Central memory CD8-positive, alpha-beta T cell (primary cell): ENCODE data around the gene SUGCT.

Source experiments
- ATAC-seq: fragments of 150-1000 bp; cut with Tn5 transposase; replicated peaks from 2 replicates; pipeline ENCODE4 v1.10.0; 2022; ENCODE audit warnings: mild to moderate bottlenecking, moderate FRiP score, moderate number of reproducible peaks; ENCODE audit not compliant: poor library complexity, severe bottlenecking; ENCODE audit errors: extremely low read depth
- DNase-seq, 2 donors: peaks; one replicate each; pipeline ENCODE4 v3.0.0; 2021; ENCODE audit warnings: low spot score in 2 of 2
- H3K27ac Mint-ChIP-seq: one replicate; pipeline ENCODE4 v1.8.0; 2022; ENCODE audit warnings: low read depth, mild to moderate bottlenecking, moderate library complexity, mixed read lengths
- H3K27me3 Mint-ChIP-seq: one replicate; pipeline ENCODE4 v1.8.0; 2022; ENCODE audit warnings: mixed read lengths
- H3K36me3 Mint-ChIP-seq: one replicate; pipeline ENCODE4 v1.8.0; 2022; ENCODE audit warnings: mild to moderate bottlenecking, moderate library complexity, mixed read lengths; ENCODE audit not compliant: insufficient read depth
- H3K4me1 Mint-ChIP-seq: one replicate; pipeline ENCODE4 v1.8.0; 2022; ENCODE audit warnings: mixed read lengths
- H3K4me3 Mint-ChIP-seq: one replicate; pipeline ENCODE4 v1.8.0; 2022; ENCODE audit warnings: mild to moderate bottlenecking, moderate library complexity, mixed read lengths
- H3K9me3 Mint-ChIP-seq: one replicate; pipeline ENCODE4 v1.8.0; 2022; ENCODE audit warnings: mixed read lengths

The SUGCT gene

DNA sequence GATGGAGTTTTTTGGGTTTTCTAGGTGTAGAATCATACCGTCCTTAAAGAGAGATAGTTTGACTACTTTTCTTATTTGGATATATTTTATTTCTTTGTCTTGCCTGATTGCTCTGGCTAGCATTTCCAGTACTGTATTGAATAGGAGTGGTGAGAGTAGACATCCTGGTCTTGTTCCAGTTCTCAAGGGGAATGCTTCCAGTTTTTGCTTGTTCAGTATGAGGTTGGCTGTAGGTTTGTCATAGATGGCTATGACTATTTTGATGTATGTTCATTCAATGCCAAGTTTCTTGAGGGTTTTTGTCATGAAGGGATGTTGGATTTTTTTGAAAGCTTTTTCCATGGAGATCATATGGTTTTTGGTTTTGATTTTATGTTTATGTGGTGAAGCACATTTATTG, 676.9 kb downstream of the SUGCT start:
- peaks cover 41% of the 10 kb centered on the region for H3K9me3 Mint-ChIP-seq
- no peak overlapping the region for H3K27ac Mint-ChIP-seq
- no peaks in the 10 kb centered on the region for H3K36me3 Mint-ChIP-seq
- H3K4me3 Mint-ChIP-seq = no peak overlapping the region
- ATAC-seq (no peak), DNase-seq (no peak)
- no peaks in the 10 kb centered on the region for H3K27me3 Mint-ChIP-seq
- no peaks in the 10 kb centered on the region for H3K4me1 Mint-ChIP-seq

DNA sequence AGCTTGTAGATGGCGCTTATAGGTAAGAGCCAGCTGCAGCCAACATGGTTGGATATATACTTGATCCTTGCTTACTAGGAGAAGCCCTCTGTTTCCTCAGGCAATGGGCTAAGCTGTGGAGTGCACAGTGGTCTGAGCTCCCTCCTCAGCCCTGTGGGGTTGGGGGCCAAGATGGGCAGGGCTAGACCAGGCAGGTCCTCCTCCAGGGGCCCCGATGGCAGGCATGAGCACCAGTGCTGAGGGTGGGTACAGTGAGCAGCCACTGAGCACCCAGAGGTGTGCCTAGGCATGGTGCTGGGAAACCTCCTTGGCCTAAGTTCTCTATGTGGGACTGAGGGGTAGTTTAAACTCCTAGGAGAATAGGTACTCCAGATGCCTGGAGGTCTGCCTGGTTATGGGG, 680.2 kb downstream of the SUGCT start:
- Mint-ChIP-seq H3K27ac (no peak overlapping the region), H3K27me3 (no peaks in the 10 kb centered on the region), H3K4me3 (no peak overlapping the region), H3K4me1 (no peaks in the 10 kb centered on the region), H3K36me3 (no peaks in the 10 kb centered on the region), H3K9me3 (peaks cover 42% of the 10 kb centered on the region)
- ATAC-seq = no peak
- DNase-seq = no peak

- Mint-ChIP-seq H3K36me3 (no peaks in the 10 kb centered on the region), H3K27ac (no peak overlapping the region), H3K4me3 (no peak overlapping the region), H3K27me3 (no peaks in the 10 kb centered on the region), H3K9me3 (peaks cover 37% of the 10 kb centered on the region), H3K4me1 (no peaks in the 10 kb centered on the region)
- DNase-seq (no peak), ATAC-seq (no peak)
Observed at GRCh38 chr7:40815512-40815911, 680.7 kb downstream of the SUGCT start.

- no peak overlapping the region for H3K4me3 Mint-ChIP-seq
Observed at GRCh38 chr7:40822861-40823260, 688.1 kb downstream of the SUGCT start.

DNA sequence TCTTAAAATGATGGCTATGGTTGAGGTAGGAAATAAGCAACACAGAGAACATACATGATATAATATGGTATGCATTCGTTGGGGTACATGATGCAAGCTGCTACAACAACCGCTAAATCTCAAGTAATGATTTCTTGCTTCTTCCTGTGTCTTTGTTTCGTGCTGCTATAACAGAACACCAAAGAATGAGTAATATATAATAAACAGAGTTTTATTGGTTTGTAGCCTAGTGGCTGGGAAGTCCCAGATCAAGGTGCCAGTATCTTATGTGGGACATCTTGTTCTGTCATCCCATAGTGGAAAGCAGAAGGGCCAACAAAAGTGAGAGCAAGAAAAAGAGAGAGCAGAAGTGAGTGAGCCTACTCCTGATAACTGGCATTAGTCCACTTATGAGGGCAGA, 689.7 kb downstream of the SUGCT start:
- H3K4me3 Mint-ChIP-seq = no peak overlapping the region
- no peak overlapping the region for H3K27ac Mint-ChIP-seq
- DNase-seq = no peak
- no peaks in the 10 kb centered on the region for H3K27me3 Mint-ChIP-seq
- H3K36me3 Mint-ChIP-seq = no peaks in the 10 kb centered on the region
- peaks cover 13% of the 10 kb centered on the region for H3K9me3 Mint-ChIP-seq
- no peaks in the 10 kb centered on the region for H3K4me1 Mint-ChIP-seq
- ATAC-seq = no peak

More at GRCh38 chr7:40822861-40823260, 688.1 kb downstream of the SUGCT start:
- Mint-ChIP-seq H3K4me1 (no peaks in the 10 kb centered on the region), H3K36me3 (no peaks in the 10 kb centered on the region), H3K27me3 (no peaks in the 10 kb centered on the region), H3K27ac (no peak overlapping the region), H3K9me3 (peaks cover 18% of the 10 kb centered on the region)
- no peak for DNase-seq
- no peak for ATAC-seq

DNA sequence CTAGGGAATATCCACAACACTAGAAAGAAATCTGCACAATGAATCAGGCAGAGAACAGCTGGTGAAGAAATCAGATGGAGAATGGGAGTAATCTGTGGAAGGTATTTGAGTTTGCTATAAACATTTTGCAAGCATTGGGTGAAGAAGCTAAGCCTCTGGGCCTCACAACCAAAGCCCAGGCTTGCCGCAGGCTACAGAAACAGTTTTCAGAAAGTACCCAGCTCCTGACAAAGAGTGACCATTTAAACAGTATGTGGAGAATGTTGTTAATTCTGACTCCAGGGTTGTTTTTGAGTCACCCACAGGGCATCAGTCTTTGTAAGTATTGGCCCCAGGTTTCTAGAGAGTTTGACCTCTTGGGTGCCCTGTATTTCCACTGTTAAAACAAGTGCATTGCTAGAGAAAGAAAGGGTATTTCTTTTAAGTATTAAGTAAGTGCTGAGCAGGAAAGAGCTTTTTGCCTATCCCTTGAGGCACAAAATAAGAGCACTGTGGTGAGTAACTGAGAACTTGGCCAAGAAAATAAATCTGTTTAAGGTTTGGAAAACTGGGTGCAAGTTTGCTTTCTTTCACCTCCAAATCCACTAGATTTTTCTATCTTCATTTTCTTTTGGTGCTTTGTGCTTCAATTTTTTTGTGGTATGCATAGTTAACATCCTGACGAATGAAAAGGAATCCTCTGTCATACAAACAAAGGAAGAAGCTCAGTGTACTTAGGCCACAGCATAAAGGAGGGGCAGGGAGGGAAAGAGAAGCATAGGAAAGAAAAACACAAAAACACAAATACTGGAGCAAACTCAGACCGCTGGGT, 691.8 kb downstream of the SUGCT start:
- DNase-seq = no peak
- no peak for ATAC-seq
- Mint-ChIP-seq H3K27me3 (no peaks in the 10 kb centered on the region), H3K9me3 (peaks cover 22% of the 10 kb centered on the region), H3K36me3 (no peaks in the 10 kb centered on the region), H3K4me1 (no peaks in the 10 kb centered on the region), H3K4me3 (no peak overlapping the region), H3K27ac (no peak overlapping the region)

- Mint-ChIP-seq H3K36me3 (no peaks in the 10 kb centered on the region), H3K27me3 (no peaks in the 10 kb centered on the region), H3K9me3 (peaks cover 17% of the 10 kb centered on the region), H3K4me1 (no peaks in the 10 kb centered on the region), H3K27ac (no peak overlapping the region), H3K4me3 (no peak overlapping the region)
- no peak for DNase-seq
- no peak for ATAC-seq
Observed at GRCh38 chr7:40827222-40828085, 692.6 kb downstream of the SUGCT start.

DNA sequence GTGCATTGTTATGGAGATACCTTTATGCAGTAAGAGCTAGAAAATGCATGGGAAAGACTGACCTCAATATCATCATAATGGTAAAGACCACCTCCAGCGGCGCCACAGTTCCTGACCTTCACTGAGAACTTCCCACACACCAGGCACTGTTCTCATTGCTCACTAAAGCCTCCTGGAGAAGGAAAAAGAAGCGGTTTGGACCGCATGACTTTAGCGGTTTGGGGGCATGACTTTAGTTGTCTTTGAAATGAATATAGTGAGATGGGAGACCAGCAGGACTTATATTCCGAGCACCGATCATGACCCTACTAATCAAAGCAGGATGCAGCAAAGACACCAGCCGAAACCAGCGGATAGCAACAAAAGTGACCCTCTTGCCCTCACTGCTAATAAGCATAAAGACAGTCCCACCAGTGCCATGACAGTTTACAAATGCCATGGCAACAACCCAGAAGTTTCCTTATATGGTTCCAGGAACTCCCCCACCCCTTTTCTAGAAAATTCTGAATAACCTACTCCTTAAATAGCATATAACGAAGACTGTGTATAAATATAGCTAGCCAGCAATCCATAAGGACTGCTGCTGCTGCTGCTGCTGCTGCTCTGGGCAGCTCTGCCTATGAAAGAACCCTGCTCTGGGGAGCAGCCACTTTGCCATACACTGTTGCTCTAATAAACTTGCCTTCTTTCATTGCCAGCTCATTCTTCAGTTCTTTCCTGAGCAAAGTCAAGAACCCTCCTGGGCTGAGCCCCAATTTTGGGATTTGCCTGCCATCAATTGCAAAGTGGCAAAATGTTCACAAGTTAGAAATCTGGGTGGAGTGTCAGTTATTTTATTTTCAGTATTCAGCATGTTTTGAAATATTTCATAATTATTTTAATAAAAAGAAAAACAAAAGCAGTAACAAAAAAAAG, 694.1 kb downstream of the SUGCT start:
- ATAC-seq = no peak
- Mint-ChIP-seq H3K4me1 (no peaks in the 10 kb centered on the region), H3K36me3 (no peaks in the 10 kb centered on the region), H3K4me3 (no peak overlapping the region), H3K27me3 (no peaks in the 10 kb centered on the region), H3K9me3 (peaks cover 23% of the 10 kb centered on the region), H3K27ac (no peak overlapping the region)
- DNase-seq = no peak

- ATAC-seq (no peak), DNase-seq (no peak)
- no peak overlapping the region for H3K27ac Mint-ChIP-seq
- H3K9me3 Mint-ChIP-seq = peaks cover 23% of the 10 kb centered on the region
- H3K36me3 Mint-ChIP-seq = no peaks in the 10 kb centered on the region
- H3K4me3 Mint-ChIP-seq = no peak overlapping the region
- H3K4me1 Mint-ChIP-seq = no peaks in the 10 kb centered on the region
- no peaks in the 10 kb centered on the region for H3K27me3 Mint-ChIP-seq
Observed at GRCh38 chr7:40833191-40833887, 698.5 kb downstream of the SUGCT start.

DNA sequence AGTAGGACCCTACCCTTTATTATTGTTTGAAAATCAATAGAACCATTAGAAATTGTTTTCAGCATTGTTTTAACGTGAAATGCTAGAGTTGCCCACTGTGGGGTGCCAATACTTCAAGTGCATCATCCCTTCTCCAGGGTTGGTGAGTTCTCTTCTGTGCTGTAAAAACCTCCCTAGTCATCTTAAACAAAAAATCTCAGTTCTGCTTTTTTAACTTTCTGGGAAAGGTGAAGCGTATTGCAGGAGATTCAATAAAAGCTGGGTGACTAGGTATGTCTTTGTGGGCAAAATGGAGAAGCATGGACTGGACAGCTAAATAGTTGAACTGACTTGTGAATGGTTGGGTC, 699.1 kb downstream of the SUGCT start:
- Mint-ChIP-seq H3K27me3 (no peaks in the 10 kb centered on the region), H3K4me3 (no peak overlapping the region), H3K27ac (no peak overlapping the region), H3K4me1 (no peaks in the 10 kb centered on the region), H3K36me3 (no peaks in the 10 kb centered on the region), H3K9me3 (peaks cover 23% of the 10 kb centered on the region)
- ATAC-seq = no peak
- DNase-seq = no peak

DNA sequence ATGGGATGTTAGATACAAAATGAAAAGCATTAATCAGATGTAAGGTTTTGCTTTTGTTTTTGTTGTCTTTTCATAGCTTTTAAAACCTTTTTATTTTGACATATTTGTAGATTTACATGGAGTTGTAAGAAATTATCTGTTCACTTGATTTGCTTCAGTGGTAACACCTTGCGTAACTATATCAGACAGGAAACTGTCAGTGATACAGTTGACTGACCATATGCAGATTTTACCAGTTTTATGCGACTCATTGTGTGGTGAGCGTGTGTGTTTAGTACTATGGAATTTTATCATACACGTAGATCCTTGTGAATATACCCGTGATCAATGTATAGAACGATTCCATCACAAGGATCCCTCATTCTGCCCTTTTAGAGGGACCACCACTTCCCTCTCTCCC, 701.4 kb downstream of the SUGCT start:
- no peak overlapping the region for H3K4me3 Mint-ChIP-seq
- DNase-seq = no peak
- no peaks in the 10 kb centered on the region for H3K36me3 Mint-ChIP-seq
- no peak overlapping the region for H3K27ac Mint-ChIP-seq
- peaks cover 16% of the 10 kb centered on the region for H3K9me3 Mint-ChIP-seq
- no peak for ATAC-seq
- no peaks in the 10 kb centered on the region for H3K4me1 Mint-ChIP-seq
- no peaks in the 10 kb centered on the region for H3K27me3 Mint-ChIP-seq

DNA sequence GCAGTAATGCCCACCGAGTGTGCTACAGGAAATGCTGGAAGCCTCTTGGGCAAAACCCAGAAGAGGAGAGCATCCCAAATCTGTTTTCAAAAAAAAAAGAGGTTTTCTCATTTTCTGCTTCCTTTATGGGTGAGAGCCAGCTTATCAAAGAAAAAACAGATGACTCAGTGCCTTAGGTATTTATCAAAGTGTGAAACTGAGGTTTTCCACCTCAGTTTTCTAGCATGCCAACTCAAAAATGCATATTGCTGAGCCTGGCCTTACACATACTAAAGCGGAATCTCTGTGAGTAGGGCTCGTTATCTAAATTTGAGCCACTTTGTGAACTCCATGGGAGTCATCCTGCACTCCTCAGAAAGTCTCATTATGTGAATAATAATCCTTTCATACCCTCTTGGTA, 705.1 kb downstream of the SUGCT start:
- H3K9me3 Mint-ChIP-seq = peaks cover 23% of the 10 kb centered on the region
- no peaks in the 10 kb centered on the region for H3K27me3 Mint-ChIP-seq
- no peak overlapping the region for H3K27ac Mint-ChIP-seq
- H3K36me3 Mint-ChIP-seq = no peaks in the 10 kb centered on the region
- DNase-seq (no peak), ATAC-seq (no peak)
- H3K4me1 Mint-ChIP-seq = no peaks in the 10 kb centered on the region
- H3K4me3 Mint-ChIP-seq = no peak overlapping the region
